Measurements from ENCODE around the gene BCOR. TPM values are rescaled to one million over a fixed set of nuclear protein-coding genes. Genes with fewer than 3 reads are reported as not detected.

The BCOR gene
- total RNA-seq, 1 experiment from 2014 or later: 134 TPM

- H3T11ph ChIP-seq (ENCODE audit: low read length): no peak overlapping the region
- Mint-ChIP-seq H3K36me3 (ENCODE audit: insufficient read depth in 1 of 3, low read depth in 3 of 3) (peaks cover 0 to 5% (median 0%) of the 10 kb centered on the region in 3 experiments; a peak in 2 of 7 replicates), H3K27me3 (ENCODE audit: low read depth) (peaks cover 82% of the 10 kb centered on the region), H3K27ac (no peak overlapping the region), H3K4me1 (peaks cover 40 to 47% of the 10 kb centered on the region in 2 experiments), H3K4me3 (peak overlapping the region; percentile 22 to 78; a peak in 4 of 5 replicates), H3K9me3 (peaks cover 47 to 49% of the 10 kb centered on the region in 2 experiments)
- TF ChIP-seq, protein P1, sequence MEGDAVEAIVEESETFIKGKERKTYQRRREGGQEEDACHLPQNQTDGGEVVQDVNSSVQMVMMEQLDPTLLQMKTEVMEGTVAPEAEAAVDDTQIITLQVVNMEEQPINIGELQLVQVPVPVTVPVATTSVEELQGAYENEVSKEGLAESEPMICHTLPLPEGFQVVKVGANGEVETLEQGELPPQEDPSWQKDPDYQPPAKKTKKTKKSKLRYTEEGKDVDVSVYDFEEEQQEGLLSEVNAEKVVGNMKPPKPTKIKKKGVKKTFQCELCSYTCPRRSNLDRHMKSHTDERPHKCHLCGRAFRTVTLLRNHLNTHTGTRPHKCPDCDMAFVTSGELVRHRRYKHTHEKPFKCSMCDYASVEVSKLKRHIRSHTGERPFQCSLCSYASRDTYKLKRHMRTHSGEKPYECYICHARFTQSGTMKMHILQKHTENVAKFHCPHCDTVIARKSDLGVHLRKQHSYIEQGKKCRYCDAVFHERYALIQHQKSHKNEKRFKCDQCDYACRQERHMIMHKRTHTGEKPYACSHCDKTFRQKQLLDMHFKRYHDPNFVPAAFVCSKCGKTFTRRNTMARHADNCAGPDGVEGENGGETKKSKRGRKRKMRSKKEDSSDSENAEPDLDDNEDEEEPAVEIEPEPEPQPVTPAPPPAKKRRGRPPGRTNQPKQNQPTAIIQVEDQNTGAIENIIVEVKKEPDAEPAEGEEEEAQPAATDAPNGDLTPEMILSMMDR (conservative IDR thresholded peaks at IDR 0.05): no peak
- peak; percentile 45 for DNase-seq
- peaks cover 61% of the 10 kb centered on the region for H3K27me3 ChIP-seq (ENCODE audit: insufficient read depth, low read length)
- no peak overlapping the region for H3K27ac ChIP-seq (ENCODE audit: insufficient read length, low read depth, low read length)
- no peak overlapping the region for H3K23ac ChIP-seq (ENCODE audit: insufficient read length, low read depth, low read length)
- no peak overlapping the region for H2AK5ac ChIP-seq (ENCODE audit: insufficient read length, low read length)
- H3K9me3 ChIP-seq (ENCODE audit: control insufficient read depth, low read depth, low read length): no peaks in the 10 kb centered on the region
- peak overlapping the region; percentile 81 for H3K4me2 ChIP-seq (ENCODE audit: insufficient read depth, insufficient read length, low read length)
- H2BK15ac ChIP-seq (ENCODE audit: low read depth, low read length): no peak overlapping the region
- no peak overlapping the region for H3K56ac ChIP-seq (ENCODE audit: insufficient read length, low read depth, low read length)
- H2BK20ac ChIP-seq (ENCODE audit: low read depth, low read length, poor library complexity, severe bottlenecking): no peak overlapping the region
- H2BK5ac ChIP-seq (ENCODE audit: insufficient read length, low read length): no peak overlapping the region
- H2BK12ac ChIP-seq (ENCODE audit: insufficient read length, low read depth, low read length): no peak overlapping the region
- H3K79me2 ChIP-seq (ENCODE audit: insufficient read depth, low read length): no peaks in the 10 kb centered on the region
- H3K9ac ChIP-seq (ENCODE audit: extremely low read depth, insufficient read length, low read length): no peak overlapping the region
- H3K23me2 ChIP-seq (ENCODE audit: insufficient read length, low read depth, low read length, poor library complexity, severe bottlenecking): peaks cover 26% of the 10 kb centered on the region
- no peak overlapping the region for H4K91ac ChIP-seq (ENCODE audit: insufficient read length, low read depth, low read length)
- H3K79me1 ChIP-seq (ENCODE audit: insufficient read depth, low read depth, low read length, poor library complexity, severe bottlenecking): no peaks in the 10 kb centered on the region
- no peak overlapping the region for H4K5ac ChIP-seq (ENCODE audit: insufficient read length, low read depth, low read length)
- no peak overlapping the region for H2AFZ ChIP-seq (ENCODE audit: low read length)
- H3K18ac ChIP-seq (ENCODE audit: insufficient read length, low read depth, low read length): peak overlapping the region; percentile 30
- H2BK120ac ChIP-seq (ENCODE audit: low read depth, low read length, poor library complexity, severe bottlenecking): no peak overlapping the region
- H3K4ac ChIP-seq (ENCODE audit: low read depth, low read length): no peak overlapping the region
- H4K20me1 ChIP-seq (ENCODE audit: control insufficient read depth, insufficient read depth, insufficient read length): no peaks in the 10 kb centered on the region
- H3K14ac ChIP-seq (ENCODE audit: insufficient read depth, low read length): no peak overlapping the region
- H3K4me1 ChIP-seq (ENCODE audit: insufficient read depth, low read length): no peaks in the 10 kb centered on the region; the same call in 1 of the 2 replicates
- H4K8ac ChIP-seq (replicated peaks; ENCODE audit: insufficient read length, low read depth, low read length): no peak overlapping the region
- no CpG with 5 or more reads among the region's 12 CpGs for WGBS (ENCODE audit: extremely low coverage, insufficient read length, low lambda C conversion rate)
These were observed 87.9 kb downstream of the BCOR start for GRCh38 chrX:40009890-40010289.

Measured in H9 (cell line).